EL (cell line): ENCODE data around the gene IRF4.

ENCODE experiments used
- DNase-seq: peaks from one replicate; pipeline ENCODE4 v3.0.0-alpha.2; 2016

The IRF4 gene

GRCh38 chr6:445571-446417, 54.2 kb downstream of the IRF4 start:
- no peak for DNase-seq

GRCh38 chr6:446418-447366, 55.1 kb downstream of the IRF4 start:
- DNase-seq, result no peak

DNA sequence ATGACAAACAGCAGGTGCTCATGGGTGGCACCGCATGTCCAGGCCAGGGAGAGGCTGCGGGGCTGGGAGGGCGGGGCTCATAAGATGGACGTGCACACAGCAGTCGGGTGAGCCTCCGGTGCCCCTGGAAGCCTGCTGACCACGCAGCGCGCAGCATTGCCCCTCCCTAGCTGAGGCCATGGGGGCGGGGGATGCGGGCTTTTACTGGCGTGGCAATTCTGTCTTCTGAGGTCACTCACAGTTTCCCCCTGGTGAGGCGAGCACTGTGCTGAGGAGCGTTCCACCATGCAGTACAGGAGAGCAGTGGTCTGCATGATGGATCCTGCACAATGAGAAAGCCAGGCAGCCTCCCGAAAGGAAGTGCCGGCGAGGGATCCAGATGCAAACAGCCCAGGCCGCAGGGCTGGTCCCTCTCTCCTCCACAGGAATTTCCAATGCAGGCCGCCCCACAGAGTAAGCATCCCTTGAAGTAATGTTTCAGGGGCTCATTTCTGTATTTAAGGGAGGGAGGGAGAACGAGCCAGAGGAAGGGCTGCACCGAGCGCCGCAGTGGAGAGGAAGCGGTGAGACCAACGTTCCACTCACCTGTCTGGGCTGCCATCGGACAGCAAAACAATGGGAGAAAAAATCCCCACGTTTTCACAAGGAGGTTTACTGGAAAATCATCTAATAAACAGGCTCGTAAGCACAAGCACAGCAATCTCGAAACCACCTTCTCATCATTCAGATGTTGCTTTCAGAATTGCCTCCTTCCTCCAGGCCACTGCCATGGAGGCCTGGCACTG, 56.0 kb downstream of the IRF4 start:
- no peak for DNase-seq

- DNase-seq, result no peak
These were observed 56.9 kb downstream of the IRF4 start for GRCh38 chr6:448296-449056.

- DNase-seq, result no peak
These were observed 57.5 kb downstream of the IRF4 start for GRCh38 chr6:449057-449430.

DNA sequence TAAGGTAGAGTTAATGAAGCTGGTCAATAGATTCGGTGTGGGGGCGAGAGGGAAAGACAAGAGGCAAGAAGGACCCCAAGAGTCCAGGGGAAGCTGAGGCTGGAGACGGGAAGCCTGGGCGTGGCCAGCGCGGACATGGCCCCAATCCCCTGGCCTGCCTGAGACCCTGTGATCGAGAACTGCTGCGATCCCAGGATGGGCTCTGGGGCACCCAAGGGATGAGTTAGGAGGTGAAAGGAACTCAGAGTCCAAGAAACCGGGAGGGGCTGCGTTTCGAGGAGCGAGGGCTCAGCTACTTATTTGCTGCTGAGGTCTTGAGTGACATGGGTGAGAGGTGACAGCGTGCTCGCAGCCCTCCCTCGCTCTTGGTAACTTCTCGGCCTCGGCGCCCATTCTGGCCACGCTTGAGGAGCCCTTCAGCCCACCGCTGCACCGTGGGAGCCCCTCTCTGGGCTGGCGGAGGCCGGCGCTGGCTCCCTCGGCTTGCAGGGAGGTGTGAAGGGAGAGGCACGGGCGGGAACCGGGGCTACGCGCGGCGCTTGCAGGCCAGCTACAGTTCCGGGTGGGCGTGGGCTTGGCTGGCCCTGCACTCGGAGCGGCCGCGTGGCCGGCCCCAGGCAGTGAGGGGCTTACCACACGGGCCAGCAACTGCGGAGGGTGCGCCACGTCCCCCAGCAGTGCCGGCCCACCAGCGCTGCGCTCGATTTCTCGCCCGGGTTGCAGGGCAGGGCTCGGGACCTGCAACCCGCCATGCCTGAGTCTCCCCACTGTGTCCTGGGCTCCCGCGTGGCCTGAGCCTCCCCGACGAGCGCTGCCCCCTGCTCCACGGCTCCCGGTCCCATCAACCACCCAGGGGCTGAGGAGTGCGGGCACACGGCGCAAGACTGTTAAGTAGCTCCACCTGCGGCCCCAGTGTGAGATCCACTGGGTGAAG, 58.2 kb downstream of the IRF4 start:
- DNase-seq, result no peak

DNA sequence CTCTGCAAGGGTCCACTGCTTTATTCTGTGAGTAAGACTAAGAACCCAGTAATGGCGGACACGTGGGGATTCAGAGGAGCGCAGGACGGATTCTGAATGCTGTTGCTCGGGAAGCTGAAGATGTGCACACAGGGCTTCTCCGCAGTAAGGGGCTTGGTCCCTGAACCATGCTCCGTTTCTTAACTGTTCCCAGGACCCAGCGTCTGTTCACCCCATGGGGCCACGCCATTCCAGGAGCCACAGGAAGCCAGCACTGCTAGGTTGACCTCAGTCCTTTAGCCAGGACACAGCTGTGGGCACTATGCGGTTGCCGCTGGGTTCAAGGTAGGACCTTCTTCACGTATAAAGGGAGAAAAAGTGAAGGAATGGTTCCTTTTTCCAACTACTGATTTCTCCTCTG, 59.8 kb downstream of the IRF4 start:
- DNase-seq, result no peak

DNA sequence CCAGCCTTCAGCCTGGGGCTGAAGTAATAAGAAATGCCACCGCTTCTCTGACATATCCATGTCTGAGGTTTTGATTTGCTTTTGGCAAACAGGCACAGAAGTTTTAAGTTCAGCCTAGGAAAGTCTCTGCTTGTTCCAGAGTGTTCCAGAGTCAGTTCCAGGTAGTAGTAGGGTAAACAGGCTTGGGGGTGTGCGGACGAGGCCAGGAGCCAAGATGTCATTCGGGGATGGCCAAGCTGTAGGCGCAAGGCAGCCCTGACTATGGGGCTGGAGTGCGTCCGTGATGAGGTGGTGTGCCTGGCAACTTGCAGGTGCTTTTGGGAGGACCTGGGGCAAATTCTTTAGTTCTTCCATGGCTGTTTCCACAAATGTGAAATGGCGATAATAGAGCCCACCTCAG, 60.3 kb downstream of the IRF4 start:
- no peak for DNase-seq

DNA sequence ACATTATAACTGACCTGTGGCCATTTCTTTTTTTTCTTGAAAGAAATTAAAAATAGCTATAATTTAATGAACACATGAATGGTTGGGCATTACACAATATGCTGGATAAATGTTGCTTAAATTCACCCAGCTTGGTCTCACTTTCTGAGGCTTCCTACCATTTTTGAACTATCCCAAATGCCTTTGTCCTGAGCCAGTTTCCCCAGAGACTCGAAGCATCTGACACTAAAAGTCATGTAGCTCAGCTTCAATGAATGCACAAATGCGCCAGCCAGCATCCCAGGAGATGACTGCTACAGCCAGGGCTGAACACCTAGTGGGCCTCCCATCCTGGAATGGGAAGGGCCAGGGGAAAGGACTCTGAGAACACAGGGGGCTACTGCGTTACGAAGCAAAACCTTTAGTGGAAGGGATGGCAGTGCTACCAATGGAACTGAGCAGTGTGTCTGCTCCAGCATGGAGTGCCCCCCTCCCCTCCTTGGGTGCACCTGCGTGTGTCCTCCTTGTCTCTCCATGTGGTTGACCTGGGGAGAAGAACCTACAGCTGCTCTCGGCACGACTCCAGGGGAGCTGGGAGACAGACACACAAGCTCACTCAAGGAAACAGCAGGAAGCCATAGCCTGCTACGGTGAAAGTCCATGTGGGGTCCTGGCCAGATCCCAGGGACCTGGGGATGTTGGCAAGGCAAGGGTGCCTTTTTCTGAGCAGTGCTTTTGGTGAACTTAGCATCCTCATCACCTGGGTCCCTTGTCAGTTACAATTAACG, 60.9 kb downstream of the IRF4 start:
- no peak for DNase-seq

DNA sequence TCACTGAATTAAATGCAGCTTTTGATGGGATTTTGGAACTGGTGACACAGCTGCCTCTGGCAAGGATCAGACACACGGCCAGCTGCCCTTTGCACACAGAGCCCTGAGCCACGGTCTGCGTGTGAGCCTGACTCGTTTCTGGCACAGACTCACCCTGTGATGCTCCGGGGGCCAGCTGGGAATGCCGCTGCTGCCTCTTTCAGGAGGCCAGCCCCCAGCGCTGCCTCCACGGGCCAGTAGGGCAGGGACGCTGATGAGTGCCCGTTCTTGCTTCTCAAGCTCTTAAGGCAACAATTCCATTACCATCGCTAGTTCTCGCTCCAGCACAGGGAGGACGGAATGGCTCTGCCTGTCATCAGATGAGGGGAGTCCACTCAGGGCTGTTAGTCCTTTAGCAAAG, 61.6 kb downstream of the IRF4 start:
- no peak for DNase-seq

GRCh38 chr6:454148-454991, 62.8 kb downstream of the IRF4 start:
- DNase-seq, result no peak

- no peak for DNase-seq
These were observed 63.5 kb downstream of the IRF4 start for GRCh38 chr6:455006-455585.

DNA sequence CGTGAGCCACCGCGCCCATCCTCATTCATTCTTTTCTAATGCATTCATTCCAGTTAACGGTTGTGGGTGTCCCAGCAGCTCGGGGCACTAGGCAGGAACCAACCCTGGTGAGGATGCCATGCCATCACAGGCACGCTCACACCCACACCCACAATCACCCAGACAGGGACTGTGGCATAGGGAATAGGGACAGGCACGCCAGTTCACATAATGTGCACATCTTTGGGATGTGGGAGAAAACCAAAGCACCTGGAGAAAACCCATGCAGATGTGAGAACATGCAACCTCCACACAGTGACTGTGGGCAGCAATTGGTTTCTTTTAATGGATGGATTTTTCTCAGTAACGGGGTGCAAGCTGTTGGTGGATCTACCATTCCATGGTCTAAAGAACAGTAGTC, 64.3 kb downstream of the IRF4 start:
- no peak for DNase-seq

GRCh38 chr6:456358-456867, 64.9 kb downstream of the IRF4 start:
- no peak for DNase-seq

GRCh38 chr6:456887-457286, 65.3 kb downstream of the IRF4 start:
- no peak for DNase-seq
